Measurements from ENCODE around the gene PTGFR.

The PTGFR gene, protein sequence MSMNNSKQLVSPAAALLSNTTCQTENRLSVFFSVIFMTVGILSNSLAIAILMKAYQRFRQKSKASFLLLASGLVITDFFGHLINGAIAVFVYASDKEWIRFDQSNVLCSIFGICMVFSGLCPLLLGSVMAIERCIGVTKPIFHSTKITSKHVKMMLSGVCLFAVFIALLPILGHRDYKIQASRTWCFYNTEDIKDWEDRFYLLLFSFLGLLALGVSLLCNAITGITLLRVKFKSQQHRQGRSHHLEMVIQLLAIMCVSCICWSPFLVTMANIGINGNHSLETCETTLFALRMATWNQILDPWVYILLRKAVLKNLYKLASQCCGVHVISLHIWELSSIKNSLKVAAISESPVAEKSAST

DNA sequence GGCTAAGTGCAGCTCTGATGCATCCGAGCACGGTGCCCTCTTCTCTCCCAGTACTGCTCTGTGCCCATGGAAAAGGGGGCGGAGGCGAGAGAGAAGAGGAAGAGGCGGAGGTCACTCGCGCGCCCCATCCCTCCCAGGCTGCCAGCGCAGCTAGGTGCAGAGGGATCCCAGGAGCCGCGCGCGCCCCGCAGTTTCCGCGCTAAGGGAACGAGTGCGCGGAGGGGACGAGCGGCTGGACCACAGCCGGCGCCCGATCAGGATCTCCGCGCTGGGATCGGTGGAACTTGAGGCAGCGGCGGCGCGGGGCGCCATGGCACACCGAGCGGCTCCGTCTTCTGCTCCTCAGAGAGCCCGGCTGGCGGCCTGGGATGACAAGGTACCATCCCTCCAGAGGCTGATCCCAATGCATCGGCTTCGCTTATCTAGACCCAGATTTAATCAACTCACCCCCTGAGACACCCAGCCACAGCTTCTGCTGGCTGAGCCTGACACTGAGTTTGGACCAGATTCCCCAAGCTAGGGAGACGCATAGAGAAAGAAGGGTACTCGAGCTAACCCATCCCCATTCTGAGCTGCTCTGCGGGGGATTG lies at the start of gene PTGFR:
TSS of gene PTGFR (plus strand) at position 114 of the 590 bp plus-strand sequence. CDS start 1,770 bp downstream, outside the sequence.
- no peak for DNase-seq (ENCODE audit: low read depth in 2 of 2)

DNA sequence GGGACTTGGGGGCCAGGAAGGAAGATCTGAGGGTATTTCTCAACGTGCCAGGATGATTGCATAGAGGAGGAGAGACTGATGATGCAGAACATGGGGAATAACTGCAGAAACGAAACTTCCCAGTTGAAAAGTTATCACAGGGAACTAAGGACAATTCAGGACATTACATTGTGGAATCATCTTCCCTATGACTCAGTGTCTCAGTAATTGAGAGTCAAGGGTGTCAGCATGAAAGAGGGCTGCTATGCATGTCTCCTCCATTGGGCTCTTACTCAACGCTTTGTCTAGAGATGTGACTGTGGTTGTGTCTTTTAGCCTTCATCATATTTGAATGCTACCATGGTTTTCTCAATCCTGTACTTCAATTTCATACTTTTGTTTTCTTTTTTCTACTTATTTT lies 48.9 kb upstream of the PTGFR start:
- no peak for DNase-seq (ENCODE audit: low read depth in 2 of 2)

DNA sequence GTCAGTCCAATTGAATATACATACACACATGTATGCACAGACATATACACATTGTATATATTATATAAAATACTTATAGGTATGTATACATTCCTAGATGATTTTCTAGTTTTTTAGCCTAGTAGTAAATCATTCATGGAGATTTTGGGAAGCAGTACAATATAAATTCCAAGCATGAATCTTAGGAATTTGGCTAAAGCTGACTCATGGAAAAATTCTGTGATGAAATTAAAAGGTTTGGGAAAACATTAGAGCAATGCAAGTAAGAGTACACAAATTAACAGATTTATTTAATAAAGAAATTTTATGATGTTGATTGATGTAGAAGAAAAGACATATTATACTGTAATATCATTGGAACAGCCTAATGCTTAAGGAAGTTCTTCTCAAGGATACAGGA lies 43.7 kb upstream of the PTGFR start:
- DNase-seq (ENCODE audit: low read depth in 2 of 2), result no peak

DNA sequence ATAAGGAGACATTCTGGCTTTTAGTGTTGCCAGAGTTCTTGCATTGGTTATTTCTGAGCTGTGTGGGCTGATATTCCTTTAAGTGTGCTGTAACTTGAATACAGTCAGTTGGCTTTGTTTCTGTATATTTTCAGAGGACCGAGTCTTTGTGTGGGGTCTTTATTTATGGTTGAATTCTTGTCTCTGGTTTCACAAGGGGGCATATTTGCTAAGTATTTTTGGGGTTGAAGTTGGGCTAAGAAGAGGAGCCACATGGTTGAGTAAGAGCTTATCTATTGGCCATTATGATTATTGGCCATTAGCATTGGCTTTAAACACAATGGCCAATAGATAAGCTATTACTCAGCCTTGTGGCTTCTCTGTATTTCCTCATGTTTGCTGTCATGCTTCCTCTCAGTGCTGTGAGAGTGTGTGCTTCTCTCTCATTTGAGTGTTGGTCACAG lies 26.3 kb upstream of the PTGFR start:
- no peak for DNase-seq (ENCODE audit: low read depth in 2 of 2)

DNA sequence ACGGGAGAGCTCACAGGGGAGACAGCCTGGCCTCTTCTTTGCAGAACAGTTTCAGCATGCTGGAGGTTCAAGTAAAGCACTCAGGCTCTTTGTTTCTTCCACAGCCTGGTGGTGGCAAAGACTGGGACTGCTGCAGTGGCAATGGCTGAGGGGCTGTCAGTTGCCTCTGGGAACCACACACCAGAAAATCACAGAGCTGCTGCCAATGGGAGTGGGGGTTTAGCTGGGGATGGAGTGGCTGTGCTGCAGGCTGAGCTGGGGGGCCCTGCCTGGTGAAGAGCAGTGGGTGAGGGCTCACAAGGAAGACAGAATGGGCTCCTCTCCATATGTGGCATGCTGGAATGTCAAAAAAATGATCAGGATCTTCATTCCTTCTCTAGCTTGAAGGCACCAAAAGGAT lies 25.6 kb upstream of the PTGFR start:
- DNase-seq (ENCODE audit: low read depth in 2 of 2), result no peak

DNA sequence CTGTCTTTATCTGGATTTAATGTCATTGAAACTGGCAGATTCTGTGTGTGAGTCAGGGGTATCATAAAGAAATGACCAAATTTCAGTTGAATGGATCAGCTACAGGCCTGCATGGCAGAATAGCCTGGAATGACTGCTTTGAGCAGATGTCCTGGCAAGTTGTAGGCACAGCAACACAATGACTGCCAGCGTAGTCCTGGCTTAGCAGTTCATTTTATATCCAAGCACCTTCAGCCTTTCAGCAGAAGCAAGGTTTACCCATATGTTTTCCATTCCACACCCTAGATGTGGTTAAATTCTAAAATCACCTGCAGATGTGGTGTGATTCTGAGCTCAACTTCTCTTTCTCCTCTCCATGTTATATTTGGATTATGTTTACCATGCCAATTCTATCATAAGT lies 22.3 kb upstream of the PTGFR start:
- DNase-seq (ENCODE audit: low read depth in 2 of 2), result no peak

DNA sequence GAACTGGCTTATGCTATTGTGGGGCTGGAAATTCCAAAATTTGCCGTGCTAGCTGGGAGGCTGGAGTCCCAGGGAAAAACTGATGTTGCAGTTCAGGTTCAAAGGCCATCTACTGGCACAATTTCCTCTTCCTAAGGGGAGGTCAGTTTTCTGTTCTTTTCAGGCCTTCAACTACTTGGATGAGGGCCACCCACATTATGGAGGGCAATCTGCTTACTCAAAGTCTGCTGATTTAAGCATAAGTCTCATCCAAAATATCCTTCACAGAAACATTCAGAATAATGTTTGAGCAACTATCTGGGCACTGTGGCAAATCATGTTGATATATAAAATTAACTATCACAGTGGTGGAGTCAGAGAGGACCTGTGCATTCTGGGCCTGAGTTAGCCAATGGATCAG lies 21.2 kb upstream of the PTGFR start:
- no peak for DNase-seq (ENCODE audit: low read depth in 2 of 2)

DNA sequence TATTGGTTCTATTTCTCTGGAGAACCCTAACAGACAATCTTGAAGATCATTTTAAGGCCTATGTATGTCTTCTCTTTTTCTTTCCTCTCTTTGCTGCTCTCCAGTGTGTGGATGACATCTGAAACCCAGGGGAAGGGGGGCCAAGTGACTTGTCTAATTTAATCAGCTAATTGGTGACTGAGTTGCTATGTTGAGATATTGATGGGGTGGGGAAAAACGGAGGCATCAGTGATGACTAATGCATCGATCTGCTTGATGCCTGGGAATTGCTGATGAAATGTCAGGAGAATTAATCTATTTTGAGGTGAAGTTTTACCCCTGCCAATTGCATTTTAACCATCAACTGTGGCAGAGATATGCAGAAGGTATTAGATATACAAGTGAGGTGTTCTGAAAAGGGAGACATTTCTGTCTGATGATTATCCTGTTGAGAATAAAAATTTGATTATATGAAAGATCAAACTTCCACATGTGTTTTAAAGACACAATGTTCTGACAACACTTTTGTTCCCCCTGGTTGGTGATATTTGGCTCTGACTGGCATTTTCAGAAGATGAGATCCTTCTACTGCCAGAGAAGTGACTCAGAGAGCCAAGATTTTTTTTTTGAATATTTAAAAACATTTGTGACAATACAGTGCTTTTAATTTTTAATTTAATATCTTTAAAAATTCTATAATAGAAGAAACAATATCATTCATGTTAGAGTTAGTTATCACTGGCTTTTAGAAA lies 18.7 kb upstream of the PTGFR start:
- DNase-seq (ENCODE audit: low read depth in 2 of 2), result no peak

DNA sequence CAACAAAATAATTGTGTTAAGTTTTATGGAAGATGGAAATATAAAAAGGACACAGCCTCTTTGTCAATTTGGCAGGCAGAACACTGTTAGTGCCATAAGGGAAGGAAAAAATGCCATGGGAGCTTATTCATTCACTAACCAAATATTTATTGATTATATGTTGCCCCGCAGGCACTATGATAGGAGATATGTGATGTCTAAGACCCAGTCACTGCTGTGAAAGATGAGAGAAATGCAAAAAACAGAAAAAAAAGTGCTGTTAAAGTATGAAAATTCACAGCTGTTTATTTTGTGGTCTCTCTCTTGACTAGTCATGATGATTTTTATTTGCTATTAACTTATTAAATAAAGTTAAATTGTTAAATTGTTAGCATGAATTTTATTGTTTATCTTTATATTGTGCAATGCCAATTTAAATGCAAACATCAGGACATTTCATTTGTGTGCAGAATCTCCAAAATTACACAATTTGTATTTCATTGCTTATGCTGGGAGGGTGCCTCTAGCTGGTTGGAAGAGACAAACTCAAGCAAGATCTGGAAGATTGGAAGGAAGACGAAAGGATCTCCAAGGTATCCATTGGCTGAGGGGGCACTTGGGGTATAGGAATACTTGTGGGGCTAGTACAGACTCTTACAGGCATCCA lies 17.8 kb upstream of the PTGFR start:
- DNase-seq (ENCODE audit: low read depth in 2 of 2), result no peak

DNA sequence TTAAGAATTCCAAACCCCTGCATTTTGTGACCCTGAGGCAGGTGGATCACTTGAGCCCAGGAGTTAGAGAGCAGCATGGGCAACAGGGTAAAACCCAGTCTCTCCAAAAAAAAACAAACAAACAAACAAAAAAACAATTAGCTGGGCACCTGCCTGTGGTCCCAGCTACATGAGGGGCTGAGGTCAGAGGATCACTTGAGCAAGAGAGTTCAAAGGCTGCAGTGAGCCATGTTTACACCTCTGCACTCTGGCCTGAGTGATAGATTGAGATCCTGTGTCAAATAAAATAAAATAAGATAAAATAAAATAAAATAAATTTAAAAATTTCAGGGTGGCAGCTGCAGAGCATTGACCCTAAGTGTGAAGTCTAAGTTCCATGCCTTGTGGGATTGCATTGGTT lies 16.7 kb upstream of the PTGFR start:
- DNase-seq (ENCODE audit: low read depth in 2 of 2), result no peak

DNA sequence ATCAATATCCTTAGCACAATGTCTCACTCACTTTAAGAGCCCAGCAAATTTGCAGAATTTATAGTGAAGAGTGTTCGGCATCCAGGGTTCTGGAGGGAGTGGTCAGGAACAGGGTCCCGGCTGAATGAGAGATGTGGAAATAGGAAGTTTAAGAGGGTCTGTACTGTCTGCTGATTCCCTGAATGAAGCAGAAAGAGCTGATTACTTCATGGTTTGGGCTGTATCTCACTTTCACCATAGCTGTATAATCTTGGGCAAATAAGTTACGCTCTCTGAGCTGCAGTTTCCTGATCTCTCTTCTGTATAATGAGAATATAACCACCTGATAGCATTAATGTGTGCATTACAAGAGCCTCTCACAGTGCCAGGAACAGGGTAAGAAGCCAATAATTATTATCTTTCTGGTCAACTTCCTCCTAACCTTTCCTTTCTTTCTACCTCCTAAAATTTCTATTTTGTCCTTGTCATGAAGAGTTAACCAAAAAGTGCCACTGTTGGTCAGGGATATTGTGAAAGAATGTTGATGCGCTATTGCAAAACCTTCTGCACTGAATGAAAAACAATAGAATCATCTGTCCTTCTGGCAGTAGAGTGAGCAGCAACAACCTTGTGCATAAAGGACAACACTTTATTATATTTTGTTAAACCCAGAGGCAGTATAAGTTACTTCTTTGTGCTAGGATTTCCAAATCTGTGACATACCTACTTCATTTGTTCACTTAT lies 14.7 kb upstream of the PTGFR start:
- DNase-seq (ENCODE audit: low read depth in 2 of 2), result no peak

DNA sequence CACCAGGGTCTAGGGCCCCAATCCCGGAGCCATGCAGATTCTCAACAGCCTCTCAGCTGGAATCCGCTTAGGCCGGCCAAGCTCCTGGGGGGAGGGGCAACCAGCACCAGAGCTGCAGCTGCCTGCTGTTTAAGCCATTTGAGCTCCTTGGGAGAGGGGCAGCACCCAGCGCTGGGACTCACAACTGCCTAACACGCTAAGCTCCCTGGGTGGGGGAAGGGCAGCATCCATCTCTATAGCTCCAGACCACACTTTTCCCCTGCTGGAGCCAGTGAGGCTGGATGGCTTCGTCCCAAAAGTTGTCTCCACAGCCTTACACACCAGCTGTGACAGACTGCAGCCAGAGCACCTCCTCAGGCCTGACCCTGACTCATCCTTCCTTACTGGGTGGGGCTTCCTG lies 6.9 kb upstream of the PTGFR start:
- DNase-seq (ENCODE audit: low read depth in 2 of 2), result no peak

DNA sequence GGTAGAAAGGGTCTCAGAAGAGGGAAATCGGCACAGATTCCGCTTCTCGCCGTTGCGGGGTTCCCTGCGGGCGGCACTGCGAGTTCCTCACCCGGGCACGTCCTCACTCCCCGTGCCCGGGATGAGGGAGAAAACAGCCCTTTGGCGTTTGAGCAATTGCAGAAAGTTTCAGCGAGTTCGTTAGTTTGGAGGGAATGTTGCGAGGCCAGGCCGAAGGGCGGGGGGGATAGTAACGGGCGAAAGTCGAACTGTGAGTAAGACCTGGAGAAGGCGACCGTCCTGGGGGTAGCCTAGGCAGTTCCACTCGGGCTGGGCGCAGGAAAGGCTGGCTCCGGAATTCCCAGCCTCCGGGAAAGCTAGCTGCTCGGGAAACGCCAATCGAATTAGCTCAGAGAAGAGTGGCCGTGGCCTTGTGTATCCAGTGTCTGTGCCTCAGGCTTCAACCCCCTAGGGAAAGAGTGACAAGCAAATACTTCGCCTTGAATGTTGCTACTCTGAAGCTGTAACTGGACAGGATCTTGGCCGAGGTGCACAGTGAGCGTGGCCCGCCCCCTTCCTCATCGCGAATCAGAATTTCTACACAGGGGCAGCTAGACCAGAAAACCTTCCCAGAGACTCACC lies 787 bp downstream of the PTGFR start:
- DNase-seq (ENCODE audit: low read depth in 2 of 2), result no peak

DNA sequence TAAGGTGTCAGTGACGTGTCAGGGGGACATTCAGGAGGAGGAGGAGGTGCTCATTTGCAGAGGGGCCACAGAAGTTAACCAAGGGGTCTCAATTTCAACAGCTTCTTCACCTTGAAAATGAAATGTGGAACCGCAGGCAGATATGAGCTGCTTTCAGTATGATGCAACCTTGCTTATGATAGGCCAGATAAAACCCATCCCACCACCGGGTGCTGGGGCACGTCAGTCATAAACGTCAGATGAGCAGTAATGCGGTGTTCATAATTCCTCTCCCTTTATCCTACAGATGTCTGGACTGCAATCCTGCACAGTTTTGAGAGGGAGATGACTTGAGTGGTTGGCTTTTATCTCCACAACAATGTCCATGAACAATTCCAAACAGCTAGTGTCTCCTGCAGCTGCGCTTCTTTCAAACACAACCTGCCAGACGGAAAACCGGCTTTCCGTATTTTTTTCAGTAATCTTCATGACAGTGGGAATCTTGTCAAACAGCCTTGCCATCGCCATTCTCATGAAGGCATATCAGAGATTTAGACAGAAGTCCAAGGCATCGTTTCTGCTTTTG lies 1.7 kb downstream of the PTGFR start:
- DNase-seq (ENCODE audit: low read depth in 2 of 2), result no peak

DNA sequence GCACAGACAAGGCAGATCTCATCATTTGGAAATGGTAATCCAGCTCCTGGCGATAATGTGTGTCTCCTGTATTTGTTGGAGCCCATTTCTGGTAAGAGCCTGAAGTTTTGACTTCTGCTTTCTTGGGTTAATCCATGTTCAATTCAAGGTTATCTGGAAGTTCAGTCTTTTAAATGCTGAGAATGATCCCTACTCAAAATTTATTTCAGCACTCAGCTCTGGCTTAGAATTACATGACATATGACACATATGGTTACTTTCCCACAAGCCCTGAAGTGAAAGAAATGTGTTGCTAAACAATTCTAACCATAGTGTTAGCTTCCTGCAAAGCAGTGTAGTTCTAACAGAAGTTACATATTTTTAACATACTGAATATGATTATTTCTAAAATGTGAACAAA lies 2.7 kb downstream of the PTGFR start:
- no peak for DNase-seq (ENCODE audit: low read depth in 2 of 2)

DNA sequence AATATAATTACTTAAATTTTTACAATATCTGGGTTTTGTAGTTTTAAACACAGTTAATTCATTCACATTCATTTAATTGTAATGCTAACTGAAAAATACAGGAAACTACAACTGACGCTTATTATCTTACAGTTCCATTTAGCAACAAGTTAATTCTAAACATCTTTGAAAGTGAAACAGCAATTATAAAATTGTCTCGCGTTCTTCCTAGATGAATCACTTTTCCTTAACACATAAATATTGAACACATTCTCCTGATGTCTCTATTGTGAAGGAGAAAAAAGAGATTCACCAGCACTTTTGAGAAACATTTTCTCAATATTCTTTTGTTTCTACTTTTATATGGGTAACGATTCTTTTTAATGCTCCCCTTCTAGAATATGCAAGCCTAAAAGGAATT lies 6.4 kb downstream of the PTGFR start:
- DNase-seq (ENCODE audit: low read depth in 2 of 2), result no peak

DNA sequence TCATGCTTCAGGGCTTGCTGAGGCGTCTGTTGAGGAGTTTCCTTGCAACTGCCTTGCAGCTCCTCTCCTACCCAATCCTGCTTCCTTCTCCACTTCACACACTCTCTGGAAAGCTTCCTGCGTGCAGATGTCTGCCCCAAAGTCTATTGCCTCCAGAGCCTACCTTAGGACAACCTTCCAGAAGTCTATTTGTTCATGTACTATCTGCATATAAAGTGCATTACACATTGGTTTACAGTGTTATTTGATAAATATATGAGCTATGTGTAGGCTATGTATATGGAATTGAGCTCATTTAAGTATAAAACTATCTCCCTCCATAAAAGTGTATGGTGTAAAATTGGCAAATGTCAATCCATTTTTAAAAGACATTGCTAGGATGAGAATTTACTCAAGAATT lies 9.8 kb downstream of the PTGFR start:
- DNase-seq (ENCODE audit: low read depth in 2 of 2), result no peak

DNA sequence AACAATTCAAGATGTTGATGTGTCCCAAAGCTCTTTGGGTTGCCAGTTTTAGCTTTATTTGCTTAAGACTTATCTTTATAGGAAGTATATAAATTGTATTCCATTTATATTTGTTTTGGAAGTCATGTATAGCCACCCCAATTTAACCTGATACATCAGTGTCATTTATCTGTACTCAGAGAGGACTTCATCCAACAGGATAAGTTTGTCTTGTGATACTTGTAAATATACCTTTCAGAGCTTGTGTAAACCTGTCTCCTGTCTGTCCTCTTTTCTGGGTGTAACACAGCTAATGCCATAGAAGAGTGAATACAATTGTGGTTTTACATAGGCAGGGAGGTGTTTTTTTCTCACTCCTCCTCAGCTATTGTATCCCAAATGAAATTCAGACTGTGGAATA lies 10.4 kb downstream of the PTGFR start:
- no peak for DNase-seq (ENCODE audit: low read depth in 2 of 2)

DNA sequence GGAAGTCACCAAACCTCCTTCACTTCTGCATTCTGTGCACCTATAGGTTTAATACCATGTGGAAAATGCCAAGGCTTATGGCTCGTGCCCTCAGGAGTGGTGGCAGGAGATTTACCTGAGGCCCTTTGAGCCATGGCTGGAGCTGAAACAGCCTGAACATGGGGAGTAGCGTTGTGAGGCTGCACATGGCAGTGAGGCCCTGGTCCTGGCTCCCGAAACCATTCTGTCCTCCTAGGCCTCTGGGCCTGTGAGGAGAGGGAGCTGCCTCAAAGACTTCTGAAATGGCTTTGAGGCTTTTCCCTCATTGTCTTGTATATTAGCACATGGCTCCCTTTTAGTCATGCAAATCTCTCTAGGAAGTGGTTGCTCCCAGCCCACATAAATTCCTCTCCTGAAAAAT lies 20.6 kb downstream of the PTGFR start:
- DNase-seq (ENCODE audit: low read depth in 2 of 2), result no peak

DNA sequence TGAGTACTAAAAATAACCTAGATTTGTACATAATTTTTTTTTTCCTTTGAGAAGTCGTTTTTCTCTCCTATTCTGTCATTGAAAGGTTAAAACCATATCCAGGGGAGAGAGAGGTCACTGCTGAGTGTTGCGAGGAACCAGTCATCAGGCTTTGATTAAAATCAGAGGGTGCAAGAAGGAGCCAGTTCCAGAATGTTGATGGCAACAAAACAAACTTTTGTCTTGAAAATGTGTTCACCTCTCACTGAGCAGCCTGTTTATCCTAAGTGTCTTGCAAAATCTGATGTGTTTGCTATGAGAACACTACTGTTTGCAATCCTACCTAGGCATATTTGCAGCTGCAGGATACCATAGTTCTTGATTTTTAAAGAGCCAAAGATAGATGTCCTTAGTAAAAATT lies 25.9 kb downstream of the PTGFR start:
- no peak for DNase-seq (ENCODE audit: low read depth in 2 of 2)

DNA sequence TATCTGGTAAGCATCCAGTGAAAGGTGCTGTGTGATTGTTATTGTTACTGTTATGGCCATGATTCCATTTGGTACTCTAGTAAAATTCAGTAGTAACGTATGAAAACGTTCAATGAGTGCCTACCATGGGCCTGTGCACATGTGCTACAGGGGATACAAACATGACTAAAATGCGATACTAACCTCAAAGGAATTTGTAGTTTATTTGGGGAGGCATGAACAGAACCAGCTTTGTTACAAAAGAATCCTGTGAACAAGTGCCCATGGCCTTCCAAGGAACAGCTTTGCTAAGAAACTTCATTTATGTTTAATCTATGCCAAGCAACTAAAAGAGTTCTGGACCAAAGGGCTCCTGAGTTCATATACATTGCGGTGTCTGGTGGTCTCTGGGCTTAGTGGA lies 28.7 kb downstream of the PTGFR start:
- no peak for DNase-seq (ENCODE audit: low read depth in 2 of 2)

All from stimulated activated CD8-positive, alpha-beta memory T cell treated with anti-CD3 and anti-CD28 coated beads, Interleukin-15, amount 100 ng/mL, for 48 hours (primary cell).